ENCODE measurements around the gene SARS2.

Gene SARS2

DNA sequence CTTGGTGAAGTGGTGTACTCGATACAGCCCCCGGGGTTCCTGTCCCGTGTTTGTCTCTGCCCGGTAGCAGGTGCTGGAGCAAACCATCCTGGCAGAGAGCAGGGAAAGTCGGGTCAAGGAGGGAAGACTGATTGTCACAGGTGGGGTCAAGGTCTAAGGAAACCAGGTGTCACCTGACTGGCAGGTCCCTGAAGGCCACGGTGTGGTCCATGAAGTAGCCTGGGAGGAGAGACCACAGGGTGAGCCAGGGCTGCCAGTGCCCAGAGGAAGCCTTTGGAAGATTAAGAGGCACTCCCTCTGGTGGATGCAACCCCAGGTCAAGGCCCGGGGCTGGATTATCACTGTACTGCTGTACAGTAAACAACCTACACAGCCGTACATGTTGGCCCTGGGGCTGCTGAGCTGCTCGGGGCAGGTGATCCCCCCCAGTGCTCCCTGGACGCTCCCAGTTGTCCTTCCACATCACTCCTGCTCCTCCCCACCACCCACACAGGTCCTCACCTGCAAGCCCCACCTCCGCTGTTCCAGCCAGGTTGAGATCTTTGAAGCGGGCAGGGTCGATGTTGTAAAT is 12.6 kb downstream of the SARS2 start:
- DNase-seq: peak in 1 of 2 donors; percentile 49
- Histone ChIP-seq H3K4me3 (no peak overlapping the region), H3K27me3 (no peaks in the 10 kb centered on the region), H3K36me3 (peaks cover 0 to 33% (median 4%) of the 10 kb centered on the region in 3 donors), H3K27ac (no peak overlapping the region), H3K9me3 (no peaks in the 10 kb centered on the region), H3K4me1 (no peaks in the 10 kb centered on the region)
- intact Hi-C loops (cut with DNase I; ENCODE audit: low total_unique reads): no loop called here
- TF ChIP-seq, protein P1, sequence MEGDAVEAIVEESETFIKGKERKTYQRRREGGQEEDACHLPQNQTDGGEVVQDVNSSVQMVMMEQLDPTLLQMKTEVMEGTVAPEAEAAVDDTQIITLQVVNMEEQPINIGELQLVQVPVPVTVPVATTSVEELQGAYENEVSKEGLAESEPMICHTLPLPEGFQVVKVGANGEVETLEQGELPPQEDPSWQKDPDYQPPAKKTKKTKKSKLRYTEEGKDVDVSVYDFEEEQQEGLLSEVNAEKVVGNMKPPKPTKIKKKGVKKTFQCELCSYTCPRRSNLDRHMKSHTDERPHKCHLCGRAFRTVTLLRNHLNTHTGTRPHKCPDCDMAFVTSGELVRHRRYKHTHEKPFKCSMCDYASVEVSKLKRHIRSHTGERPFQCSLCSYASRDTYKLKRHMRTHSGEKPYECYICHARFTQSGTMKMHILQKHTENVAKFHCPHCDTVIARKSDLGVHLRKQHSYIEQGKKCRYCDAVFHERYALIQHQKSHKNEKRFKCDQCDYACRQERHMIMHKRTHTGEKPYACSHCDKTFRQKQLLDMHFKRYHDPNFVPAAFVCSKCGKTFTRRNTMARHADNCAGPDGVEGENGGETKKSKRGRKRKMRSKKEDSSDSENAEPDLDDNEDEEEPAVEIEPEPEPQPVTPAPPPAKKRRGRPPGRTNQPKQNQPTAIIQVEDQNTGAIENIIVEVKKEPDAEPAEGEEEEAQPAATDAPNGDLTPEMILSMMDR (IDR thresholded peaks at IDR 0.05): no peak

DNA sequence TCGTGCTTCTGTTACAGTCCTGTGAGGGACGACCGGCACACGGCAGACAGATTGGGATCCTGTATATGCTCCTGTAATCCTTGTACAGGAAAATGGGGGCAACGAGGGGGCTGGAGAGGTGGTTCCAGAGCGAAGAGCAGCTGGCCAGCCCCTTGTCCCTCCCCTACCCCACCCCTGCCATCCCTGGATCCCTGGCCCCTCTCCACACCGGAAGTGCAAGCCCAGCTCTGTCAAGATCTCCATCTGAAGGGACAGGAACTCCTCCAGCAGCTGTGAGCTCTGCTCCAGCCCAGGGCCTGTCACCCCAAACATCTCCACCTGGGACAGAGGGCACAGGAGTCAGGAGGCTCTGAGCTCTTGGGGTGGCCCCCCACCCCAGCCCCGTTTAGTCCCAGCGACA is 13.0 kb downstream of the SARS2 start:
- Histone ChIP-seq H3K9me3 (no peaks in the 10 kb centered on the region), H3K36me3 (peaks cover 0 to 32% (median 4%) of the 10 kb centered on the region in 3 donors), H3K4me3 (no peak overlapping the region), H3K4me1 (no peaks in the 10 kb centered on the region), H3K27me3 (no peaks in the 10 kb centered on the region), H3K27ac (no peak overlapping the region)
- DNase-seq: peak in 1 of 2 donors; percentile 39
- intact Hi-C loops (cut with DNase I; ENCODE audit: low total_unique reads): no loop called here
- TF ChIP-seq, protein P1 (IDR thresholded peaks at IDR 0.05): no peak

DNA sequence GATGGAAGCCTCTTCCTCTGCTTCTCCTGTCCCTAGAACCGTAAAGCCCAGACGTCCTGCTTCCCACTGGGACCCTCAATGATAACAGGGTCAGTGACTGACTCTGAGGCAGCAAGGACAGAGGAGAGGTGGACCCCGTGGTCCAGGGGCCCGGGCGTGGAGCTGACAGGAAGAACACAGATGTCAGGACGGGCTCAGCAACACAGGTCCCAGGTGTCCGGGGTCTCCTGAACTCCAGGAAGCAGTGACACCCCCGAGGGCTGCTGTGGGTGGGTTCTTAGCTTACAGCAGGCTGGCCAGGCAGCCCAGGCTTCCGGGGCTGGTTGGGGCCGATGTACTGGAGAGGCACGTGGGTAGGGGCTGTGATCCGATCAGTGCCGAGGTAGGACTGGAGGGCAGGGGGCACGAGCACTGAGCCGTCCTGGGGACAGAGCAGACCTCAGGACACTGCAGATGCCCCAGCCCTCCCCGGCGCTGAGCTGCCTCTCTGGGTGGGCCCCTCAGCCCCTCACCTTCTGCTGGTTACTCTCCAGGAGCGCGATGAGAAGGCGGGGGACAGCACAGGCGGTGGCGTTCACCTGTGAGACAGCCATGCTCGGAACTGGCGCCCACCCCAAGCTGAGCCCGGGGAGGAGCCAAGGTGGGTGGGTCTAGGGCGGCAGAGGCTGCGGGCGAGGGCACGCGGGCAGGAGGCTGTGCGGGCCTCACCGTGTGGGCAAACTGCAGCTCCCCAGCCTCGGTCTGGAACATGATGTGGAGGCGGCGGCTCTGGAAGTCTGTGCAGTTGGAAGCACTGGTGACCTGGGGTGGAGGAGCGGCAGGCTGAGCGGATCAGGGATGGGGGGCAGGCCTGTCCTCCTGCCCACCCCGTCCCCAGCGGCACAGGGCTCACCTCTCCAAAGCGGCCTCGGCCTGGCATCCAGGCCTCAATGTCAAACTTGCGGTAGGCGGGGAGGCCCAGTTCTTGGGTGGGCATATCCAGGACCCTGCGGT is 14.9 kb downstream of the SARS2 start:
- intact Hi-C loops (cut with DNase I; ENCODE audit: low total_unique reads): no loop called here
- TF ChIP-seq, protein P1 (IDR thresholded peaks at IDR 0.05): no peak
- Histone ChIP-seq H3K4me1 (no peaks in the 10 kb centered on the region), H3K9me3 (no peaks in the 10 kb centered on the region), H3K27me3 (peaks cover 0 to 17% of the 10 kb centered on the region in 2 donors), H3K4me3 (no peak overlapping the region), H3K36me3 (peaks cover 0 to 16% (median 0%) of the 10 kb centered on the region in 3 donors), H3K27ac (no peak overlapping the region)
- no peak for DNase-seq

DNA sequence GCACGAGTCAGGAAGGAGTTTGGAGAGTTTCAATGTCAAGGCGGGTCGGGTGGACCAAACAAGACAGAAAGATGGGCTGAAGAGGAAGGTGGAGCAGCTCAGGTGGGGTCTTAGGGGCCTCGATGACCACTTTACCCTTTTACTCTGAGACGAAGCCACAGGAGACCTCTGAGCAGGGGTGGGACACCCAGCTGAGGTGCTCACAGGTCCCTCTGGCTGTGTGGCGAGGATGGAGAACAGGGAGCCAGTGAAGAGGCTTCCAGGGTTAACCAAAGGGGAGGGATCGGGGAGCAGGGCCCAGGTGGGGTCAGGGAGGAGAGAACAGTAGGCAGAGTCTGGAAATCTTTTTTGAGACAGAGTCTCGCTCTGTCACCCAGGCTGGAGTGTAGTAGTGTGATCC is 16.6 kb downstream of the SARS2 start:
- no peak overlapping the region for H3K27ac ChIP-seq
- peaks cover 0 to 22% (median 0%) of the 10 kb centered on the region in 3 donors for H3K36me3 ChIP-seq
- H3K9me3 ChIP-seq: no peaks in the 10 kb centered on the region
- no peak overlapping the region for H3K4me3 ChIP-seq
- TF ChIP-seq, protein P1 (IDR thresholded peaks at IDR 0.05): no peak
- no peaks in the 10 kb centered on the region for H3K4me1 ChIP-seq
- no peak for DNase-seq
- intact Hi-C loops (cut with DNase I; ENCODE audit: low total_unique reads): no loop called here
- peaks cover 0 to 17% of the 10 kb centered on the region in 2 donors for H3K27me3 ChIP-seq

DNA sequence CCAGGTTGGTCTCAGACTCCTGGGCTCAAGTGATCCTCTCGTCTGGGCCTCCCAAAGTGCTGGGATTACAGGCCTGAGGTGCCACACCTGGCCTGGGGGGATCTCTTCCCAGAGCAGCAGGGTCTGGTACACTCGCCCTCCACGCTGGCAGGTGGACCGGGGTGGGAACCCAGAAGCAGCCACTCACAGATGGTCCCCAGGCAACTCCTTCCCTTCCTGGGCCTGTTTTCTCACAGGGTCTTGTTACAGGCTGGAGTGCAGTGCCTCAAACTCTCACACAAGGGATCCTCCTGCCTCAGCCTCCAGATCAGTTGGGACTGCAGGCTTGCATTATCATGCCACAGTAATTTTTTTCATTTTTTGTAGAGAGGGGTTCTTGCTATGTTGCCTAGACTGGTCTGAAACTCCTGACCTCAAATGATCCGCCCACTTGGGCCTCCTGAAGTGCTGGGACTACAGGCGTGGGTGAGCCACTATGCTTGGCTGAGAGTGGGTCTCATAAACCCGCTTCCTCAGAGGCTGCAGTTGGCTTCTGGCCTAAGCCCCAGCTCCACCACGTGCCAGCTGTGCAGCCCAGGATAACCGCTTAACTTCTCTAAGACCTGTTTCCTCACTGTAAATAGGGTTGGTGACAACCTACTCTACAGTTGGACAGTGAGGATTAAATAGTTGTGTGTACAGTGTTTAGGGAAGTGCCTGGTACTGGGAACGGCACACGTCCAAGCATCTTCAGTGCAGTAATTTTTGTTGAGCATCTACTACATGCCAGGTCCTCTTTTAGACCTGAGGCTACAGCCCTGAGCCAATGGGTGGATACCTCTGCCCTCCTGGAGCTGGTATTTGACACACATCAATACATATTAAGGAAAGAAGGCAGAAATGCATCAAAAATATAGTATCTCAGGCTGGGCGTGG is 17.7 kb downstream of the SARS2 start:
- peaks cover 4 to 32% (median 8%) of the 10 kb centered on the region in 3 donors for H3K36me3 ChIP-seq
- no peaks in the 10 kb centered on the region for H3K4me1 ChIP-seq
- H3K9me3 ChIP-seq: no peaks in the 10 kb centered on the region
- DNase-seq: no peak
- no peak overlapping the region for H3K4me3 ChIP-seq
- H3K27me3 ChIP-seq: peaks cover 0 to 17% of the 10 kb centered on the region in 2 donors
- TF ChIP-seq, protein P1 (IDR thresholded peaks at IDR 0.05): no peak
- intact Hi-C loops (cut with DNase I; ENCODE audit: low total_unique reads): no loop called here
- no peak overlapping the region for H3K27ac ChIP-seq
